HCT116 (cell line): ENCODE results near the gene PRKD2. TPM values are rescaled to one million over a fixed set of nuclear protein-coding genes. Genes with fewer than 3 reads are reported as not detected.

Experiments used
- ATAC-seq: fragments of 200-7000 bp; cut with Tn5 transposase; 2 replicates; pipeline ENCODE4 v1.9.1; 2020; ENCODE audit warnings: mild to moderate bottlenecking, moderate library complexity
- BruUV-seq: library from RNA; stranded (reverse); fragments of 400-500 nt; replicated peaks from 2 replicates; lab custom pipeline; 2021; lab: Mats Ljungman, UMichigan
- CTCF ChIA-PET: fragments of 300-600 bp; sonication (Branson Sonifier 250); formaldehyde crosslinking; loops from one replicate; lab custom pipeline; 2021; ENCODE audit warnings: antibody characterized with exemption; lab: Charles Lee
- POLR2A ChIA-PET: fragments of 300-600, 350-600 bp; sonication (Branson Sonifier 250); formaldehyde crosslinking; loops from one replicate; lab custom pipeline; 2021; ENCODE audit warnings: antibody characterized with exemption; lab: Charles Lee
- RAD21 ChIA-PET, 2 experiments: fragments of 300-600 bp; sonication (Branson Sonifier 250); formaldehyde crosslinking; loops; one replicate each; lab custom pipeline; 2023; ENCODE audit warnings: low total read pairs in 2 of 2; ENCODE audit not compliant: uncharacterized antibody in 2 of 2, unreplicated experiment in 2 of 2, low non-redundant PET in 1 of 2; lab: Charles Lee
- DNase-seq: peaks from one replicate; pipeline ENCODE4 v3.0.0-alpha.2; 2010; ENCODE audit warnings: low read depth, low spot score
- H2AFZ ChIP-seq: fragments of 200-600 bp; shearing (Covaris generic), sonication (generic); 2 replicates; pipeline ENCODE4 v1.6.1; 2017; ENCODE audit warnings: low read depth, mixed run types, mixed read lengths, antibody characterized with exemption, low read length; ENCODE audit not compliant: poor library complexity, severe bottlenecking
- H3K27ac ChIP-seq: 2 replicates; pipeline ENCODE4 v1.5.1; 2012; ENCODE audit warnings: low read depth, low read length
- H3K27me3 ChIP-seq: fragments of 200-600 bp; sonication (generic); 2 replicates; pipeline ENCODE4 v1.6.1; 2016; ENCODE audit warnings: mixed run types, low read length, mixed read lengths; ENCODE audit not compliant: insufficient read depth
- H3K36me3 ChIP-seq, 2 experiments: fragments of 200-500 bp in 1 of 2; fragments of 200-600 bp in 1 of 2; sonication (Bioruptor generic) in 1 of 2; sonication (generic) in 1 of 2; 2 replicates each; pipeline versions ENCODE4 v1.5.1 to v1.6.1; 2014 to 2016; ENCODE audit warnings: low read length in 2 of 2, inconsistent platforms in 1 of 2, mixed read lengths in 1 of 2, mixed run types in 1 of 2; ENCODE audit not compliant: insufficient read depth in 2 of 2, control insufficient read depth in 1 of 2
- H3K4me1 ChIP-seq, 2 experiments: fragments of 200-600 bp in 1 of 2; sonication (generic) in 1 of 2; 2 replicates each; pipeline versions ENCODE4 v1.5.1 to v1.6.1; 2012 to 2017; ENCODE audit warnings: low read length in 2 of 2, inconsistent platforms in 1 of 2, mild to moderate bottlenecking in 1 of 2, mixed read lengths in 1 of 2, mixed run types in 1 of 2, moderate library complexity in 1 of 2; ENCODE audit not compliant: insufficient read depth in 2 of 2, control insufficient read depth in 1 of 2
- H3K4me2 ChIP-seq: fragments of 200-600 bp; sonication (generic); 2 replicates; pipeline ENCODE4 v1.6.1; 2017; ENCODE audit warnings: mixed run types, low read length, mixed read lengths
- H3K4me3 ChIP-seq, 2 experiments: fragments of 200-600 bp in 1 of 2; sonication (generic) in 1 of 2; replicated peaks in 1 of 2; 2 replicates each; pipeline ENCODE4 v1.5.1; 2011 to 2016; ENCODE audit warnings: low read length in 2 of 2, control low read depth in 1 of 2, low read depth in 1 of 2, mild to moderate bottlenecking in 1 of 2, mixed read lengths in 1 of 2, mixed run types in 1 of 2
- H3K79me2 ChIP-seq: fragments of 200-600 bp; sonication (generic); 2 replicates; pipeline ENCODE4 v1.6.1; 2017; ENCODE audit warnings: mild to moderate bottlenecking, mixed run types, low read length, moderate library complexity, mixed read lengths; ENCODE audit not compliant: insufficient read depth
- H3K9ac ChIP-seq: fragments of 200-600 bp; sonication (generic); 2 replicates; pipeline ENCODE4 v1.6.1; 2016; ENCODE audit warnings: low read length, mixed read lengths
- H3K9me2 ChIP-seq: fragments of 200-600 bp; sonication (generic), shearing (Covaris generic); 2 replicates; pipeline ENCODE4 v1.6.1; 2017; ENCODE audit warnings: mixed run types, mild to moderate bottlenecking, moderate library complexity; ENCODE audit not compliant: insufficient read depth
- H3K9me3 ChIP-seq, 2 experiments: fragments of 200-500 bp in 1 of 2; fragments of 200-600 bp in 1 of 2; sonication (Bioruptor generic) in 1 of 2; sonication (generic) in 1 of 2; 2 replicates each; pipeline ENCODE4 v1.6.1; 2014 to 2017; ENCODE audit warnings: low read length in 2 of 2, mixed read lengths in 2 of 2, inconsistent platforms in 1 of 2, low read depth in 1 of 2, mild to moderate bottlenecking in 1 of 2, mixed run types in 1 of 2, moderate library complexity in 1 of 2; ENCODE audit not compliant: control insufficient read depth in 1 of 2, insufficient read depth in 1 of 2
- H4K20me1 ChIP-seq: fragments of 200-600 bp; sonication (generic), shearing (Covaris generic); 2 replicates; pipeline ENCODE4 v1.6.1; 2017; ENCODE audit warnings: mixed run types, mild to moderate bottlenecking, moderate library complexity; ENCODE audit not compliant: insufficient read depth
- EZH2phosphoT487 ChIP-seq: fragments of 200-600 bp; IDR thresholded peaks from 2 replicates; pipeline ENCODE4 v1.6.1; 2018; ENCODE audit warnings: antibody characterized with exemption, borderline replicate concordance
- FOSL1 ChIP-seq: IDR thresholded peaks from 2 replicates; pipeline ENCODE4 v1.6.1; 2012; ENCODE audit warnings: low read depth
- POLR2A ChIP-seq: IDR thresholded peaks from 2 replicates; pipeline ENCODE4 v1.7.0; 2011; ENCODE audit warnings: borderline replicate concordance; ENCODE audit not compliant: insufficient read depth, insufficient read length; ENCODE audit errors: extremely low read depth
- POLR2AphosphoS5 ChIP-seq: IDR thresholded peaks from 2 replicates; pipeline ENCODE4 v1.6.1; 2011; ENCODE audit warnings: mild to moderate bottlenecking, low read depth, low read length, moderate library complexity
- SIN3A ChIP-seq: IDR thresholded peaks from 2 replicates; pipeline ENCODE4 v1.6.1; 2012; ENCODE audit warnings: low read depth
- YY1 ChIP-seq: IDR thresholded peaks from 2 replicates; pipeline ENCODE4 v1.6.1; 2011; ENCODE audit warnings: low read length, low read depth, moderate library complexity, mild to moderate bottlenecking; ENCODE audit not compliant: insufficient replicate concordance; ENCODE audit errors: extremely low read depth
- ZNF274 ChIP-seq: fragments of 200-500 bp; sonication (Bioruptor generic); IDR thresholded peaks from 2 replicates; pipeline ENCODE4 v1.6.1; 2014; ENCODE audit warnings: mild to moderate bottlenecking, low read depth, low read length, inconsistent platforms
- intact Hi-C: fragments of 100-400 bp; cut with micrococcal nuclease; formaldehyde crosslinking; loops from 2 replicates; pipeline ENCODE4 v1.10.0; 2022
- total RNA-seq: library from RNA; stranded (reverse); gene quantifications from one replicate; pipeline ENCODE4 v1.2.1, GENCODE V29; 2021; ENCODE audit not compliant: unreplicated experiment
- TF ChIP-seq, protein P1 (sequence below): IDR thresholded peaks from 2 replicates; pipeline ENCODE4 v1.6.1; 2012; ENCODE audit warnings: low read depth
- TF ChIP-seq, protein P2 (sequence below): IDR thresholded peaks from 2 replicates; pipeline ENCODE4 v1.6.1; 2012

The PRKD2 gene
- total RNA-seq, 1 experiment from 2014 or later = 73.5 TPM

DNA sequence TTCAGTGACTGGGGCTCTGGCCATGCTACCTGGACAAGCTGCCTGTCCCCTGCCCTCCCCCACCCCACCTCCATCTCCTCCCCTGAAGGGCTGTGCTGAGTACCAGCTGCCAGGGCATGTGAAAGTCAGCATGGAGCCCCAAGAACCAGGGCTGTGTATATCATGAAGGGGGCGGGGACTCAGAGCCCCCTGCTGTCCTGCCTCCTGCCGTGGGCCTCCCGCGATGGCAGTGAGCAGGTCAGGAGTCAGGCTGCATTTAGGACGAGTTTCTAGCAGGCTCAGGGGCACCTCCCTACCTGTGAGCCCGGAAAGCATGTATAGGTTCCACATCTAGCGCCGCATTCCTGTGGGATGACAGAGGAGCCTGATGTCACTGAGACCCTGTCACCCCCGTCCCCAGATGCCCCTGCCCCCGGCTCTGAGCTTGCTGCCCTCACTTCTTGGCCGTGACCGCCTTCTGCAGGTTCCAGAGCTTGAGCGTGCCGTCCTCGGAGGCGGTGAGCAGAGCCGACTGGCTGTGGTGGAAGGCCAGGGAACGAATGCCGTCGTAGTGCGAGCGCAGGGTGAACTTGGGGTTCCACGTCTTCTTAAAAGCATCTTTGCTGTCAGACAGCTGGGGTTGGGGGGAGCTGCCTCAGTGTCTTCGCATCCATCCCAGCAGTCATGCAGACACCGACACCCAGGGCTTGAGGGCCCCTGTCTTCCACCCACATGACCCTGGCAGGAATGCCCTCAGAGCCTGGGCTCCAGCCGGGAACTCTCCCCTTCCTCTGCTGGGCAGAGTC lies 8.3 kb upstream of the PRKD2 start:
- Histone ChIP-seq H3K9me2 (no peaks in the 10 kb centered on the region), H3K9ac (no peak overlapping the region), H3K9me3 (no peaks in the 10 kb centered on the region), H3K36me3 (peaks cover 56 to 84% of the 10 kb centered on the region in 2 experiments; a peak in 3 of 4 replicates), H2AFZ (no peak overlapping the region), H3K4me3 (no peak overlapping the region), H3K4me1 (no peaks in the 10 kb centered on the region), H3K27ac (no peak overlapping the region), H3K79me2 (peaks cover 37% of the 10 kb centered on the region; the same call in 1 of the 2 replicates), H3K4me2 (no peak overlapping the region), H3K27me3 (no peaks in the 10 kb centered on the region), H4K20me1 (no peaks in the 10 kb centered on the region; the same call in 1 of the 2 replicates)
- RAD21 ChIA-PET = no interaction called here
- no TSS peak for BruUV-seq
- TF ChIP-seq ZNF274 = no peak
- TF ChIP-seq, protein P1, sequence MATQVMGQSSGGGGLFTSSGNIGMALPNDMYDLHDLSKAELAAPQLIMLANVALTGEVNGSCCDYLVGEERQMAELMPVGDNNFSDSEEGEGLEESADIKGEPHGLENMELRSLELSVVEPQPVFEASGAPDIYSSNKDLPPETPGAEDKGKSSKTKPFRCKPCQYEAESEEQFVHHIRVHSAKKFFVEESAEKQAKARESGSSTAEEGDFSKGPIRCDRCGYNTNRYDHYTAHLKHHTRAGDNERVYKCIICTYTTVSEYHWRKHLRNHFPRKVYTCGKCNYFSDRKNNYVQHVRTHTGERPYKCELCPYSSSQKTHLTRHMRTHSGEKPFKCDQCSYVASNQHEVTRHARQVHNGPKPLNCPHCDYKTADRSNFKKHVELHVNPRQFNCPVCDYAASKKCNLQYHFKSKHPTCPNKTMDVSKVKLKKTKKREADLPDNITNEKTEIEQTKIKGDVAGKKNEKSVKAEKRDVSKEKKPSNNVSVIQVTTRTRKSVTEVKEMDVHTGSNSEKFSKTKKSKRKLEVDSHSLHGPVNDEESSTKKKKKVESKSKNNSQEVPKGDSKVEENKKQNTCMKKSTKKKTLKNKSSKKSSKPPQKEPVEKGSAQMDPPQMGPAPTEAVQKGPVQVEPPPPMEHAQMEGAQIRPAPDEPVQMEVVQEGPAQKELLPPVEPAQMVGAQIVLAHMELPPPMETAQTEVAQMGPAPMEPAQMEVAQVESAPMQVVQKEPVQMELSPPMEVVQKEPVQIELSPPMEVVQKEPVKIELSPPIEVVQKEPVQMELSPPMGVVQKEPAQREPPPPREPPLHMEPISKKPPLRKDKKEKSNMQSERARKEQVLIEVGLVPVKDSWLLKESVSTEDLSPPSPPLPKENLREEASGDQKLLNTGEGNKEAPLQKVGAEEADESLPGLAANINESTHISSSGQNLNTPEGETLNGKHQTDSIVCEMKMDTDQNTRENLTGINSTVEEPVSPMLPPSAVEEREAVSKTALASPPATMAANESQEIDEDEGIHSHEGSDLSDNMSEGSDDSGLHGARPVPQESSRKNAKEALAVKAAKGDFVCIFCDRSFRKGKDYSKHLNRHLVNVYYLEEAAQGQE = no peak
- no peak for TF ChIP-seq POLR2AphosphoS5
- TF ChIP-seq EZH2phosphoT487 = no peak
- TF ChIP-seq POLR2A = no peak
- no peak for TF ChIP-seq YY1
- TF ChIP-seq SIN3A = no peak
- no peak for TF ChIP-seq FOSL1
- TF ChIP-seq, protein P2, sequence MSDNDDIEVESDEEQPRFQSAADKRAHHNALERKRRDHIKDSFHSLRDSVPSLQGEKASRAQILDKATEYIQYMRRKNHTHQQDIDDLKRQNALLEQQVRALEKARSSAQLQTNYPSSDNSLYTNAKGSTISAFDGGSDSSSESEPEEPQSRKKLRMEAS = no peak
- intact Hi-C loops = loop anchor here (10.0 kb wide), 1 partner anchor 110 kb away; no protein-coding TSS in a partner anchor
- CTCF ChIA-PET = no interaction called here
- no peak for DNase-seq
- POLR2A ChIA-PET = interaction anchor here (0.6 kb wide), 1 partner anchor 153 kb away, joined by 3 read pairs; no protein-coding TSS in a partner anchor
- ATAC-seq = no peak
